ENCODE data around the gene NDST4. TPM values are rescaled to one million over a fixed set of nuclear protein-coding genes. Genes with fewer than 3 reads are reported as not detected.

NDST4 gene
- total and polyA plus RNA-seq, 2 of the 4 experiments (the other 2 are of a cell fraction) = not detected

GRCh38 chr4:114807759-114808404 is 305.5 kb downstream of the NDST4 start:
- no peak overlapping the region for H2BK5ac ChIP-seq (ENCODE audit: low read depth, low read length, poor library complexity, severe bottlenecking)
- no peaks in the 10 kb centered on the region for H3K4me1 ChIP-seq (ENCODE audit: control insufficient read depth, insufficient read depth, low read length)
- DNase-seq = peak; percentile 3
- H3K36me3 ChIP-seq (ENCODE audit: control insufficient read depth, insufficient read depth, low read length) = no peaks in the 10 kb centered on the region
- H2AK5ac ChIP-seq (ENCODE audit: low read depth, low read length) = no peak overlapping the region
- H3K9me1 ChIP-seq (ENCODE audit: insufficient read depth, low read length) = no peaks in the 10 kb centered on the region
- intact Hi-C loops (cut with micrococcal nuclease) = no loop called here
- H4K5ac ChIP-seq (ENCODE audit: low read depth, low read length) = no peak overlapping the region
- H2BK120ac ChIP-seq (ENCODE audit: low read depth, low read length) = no peak overlapping the region
- H4K8ac ChIP-seq (ENCODE audit: low read depth in 2 of 2, low read length in 2 of 2) = no peak overlapping the region
- WGBS, 2 experiments (ENCODE audit: extremely low coverage in 2 of 2, insufficient read length in 1 of 2) = 66% methylated on average over 3 of the region's 14 CpGs; no CpG with 5 or more reads in 1 of the 2 experiments
- H3K27me3 ChIP-seq (ENCODE audit: control insufficient read depth, insufficient read depth, low read length) = no peaks in the 10 kb centered on the region
- peak; percentile 85 for ATAC-seq (ENCODE audit: low read depth)
- no peak overlapping the region for H2AK9ac ChIP-seq (replicated peaks; ENCODE audit: low read depth, low read length, poor library complexity)
- in situ Hi-C loops (cut with MboI; ENCODE audit: low sequenced_read_pairs) = no loop called here
- ChIA-PET CTCF (interaction anchor here (0.6 to 1.2 kb wide), 7 partner anchors 11 to 1070 kb away, joined by 3 to 7 read pairs (median 4); no protein-coding TSS in a partner anchor), POLR2A (ENCODE audit: unreplicated experiment) (no interaction called here)
- no peak overlapping the region for H3K23ac ChIP-seq (ENCODE audit: low read depth, low read length)
- H4K91ac ChIP-seq (ENCODE audit: insufficient read depth, low read depth, low read length) = no peak overlapping the region
- H3K14ac ChIP-seq (replicated peaks; ENCODE audit: low read depth, low read length) = no peak overlapping the region
- no TSS peak for BruUV-seq (replicated peaks)
- H3K4me2 ChIP-seq (ENCODE audit: low read depth, low read length) = no peak overlapping the region
- H3K9me3 ChIP-seq (ENCODE audit: control insufficient read depth, insufficient read depth, low read length) = no peaks in the 10 kb centered on the region
- H3K9ac ChIP-seq (ENCODE audit: low read depth, low read length) = no peak overlapping the region
- dilution Hi-C loops (cut with HindIII; ENCODE audit: low sequenced_read_pairs, unreplicated experiment) = no loop called here
- H3K4me3 ChIP-seq (ENCODE audit: insufficient read depth, low read depth, low read length) = no peak overlapping the region
- H3K79me1 ChIP-seq (ENCODE audit: low read depth in 1 of 2, low read length in 2 of 2) = no peaks in the 10 kb centered on the region
- H2BK20ac ChIP-seq (ENCODE audit: low read depth, low read length) = no peak overlapping the region
- no peak overlapping the region for H2AFZ ChIP-seq (replicated peaks; ENCODE audit: low read length, poor library complexity)
- no peak overlapping the region for H3K27ac ChIP-seq (ENCODE audit: insufficient read depth, low read length)
- TF ChIP-seq MXI1 (IDR thresholded peaks at IDR 0.05; ENCODE audit: borderline replicate concordance, low read depth, low read length) (no peak), RFX5 (IDR thresholded peaks at IDR 0.05; ENCODE audit: low read depth, low read length) (no peak), CEBPB (IDR thresholded peaks at IDR 0.05; ENCODE audit: low read depth, low read length) (no peak), MAZ (IDR thresholded peaks at IDR 0.05; ENCODE audit: borderline replicate concordance, low read depth, low read length) (no peak), SMC3 (IDR thresholded peaks at IDR 0.05; ENCODE audit: low read depth, low read length) (no peak), MAFK (IDR thresholded peaks at IDR 0.05; ENCODE audit: low read depth, low read length) (no peak), RCOR1 (IDR thresholded peaks at IDR 0.05; ENCODE audit: insufficient replicate concordance, low read length) (no peak), CTCF (conservative IDR thresholded peaks at IDR 0.05; ENCODE audit: low read depth, low read length) (peak; percentile 56), NFE2L2 (IDR thresholded peaks at IDR 0.05; ENCODE audit: low read depth, low read length) (no peak), CHD1 (IDR thresholded peaks at IDR 0.05; ENCODE audit: low read depth, low read length) (no peak), RAD21 (IDR thresholded peaks at IDR 0.05; ENCODE audit: low read length) (peak; percentile 29; the same call in 1 of the 2 replicates)
- no peak overlapping the region for H3K56ac ChIP-seq (ENCODE audit: extremely low read depth, insufficient read depth, low read length)
- H3K18ac ChIP-seq (ENCODE audit: low read depth, low read length) = no peak overlapping the region
- H3K4ac ChIP-seq (ENCODE audit: low read depth, low read length) = no peak overlapping the region
- no peak overlapping the region for H2BK15ac ChIP-seq (ENCODE audit: low read depth, low read length)
- H4K20me1 ChIP-seq (ENCODE audit: insufficient read depth, low read length) = no peaks in the 10 kb centered on the region
